Esophagus muscularis mucosa (tissue), 4 donors: ENCODE measurements around the gene LRRC10. TPM values are rescaled to one million over a fixed set of nuclear protein-coding genes. Genes with fewer than 3 reads are reported as not detected.
A peak's percentile ranks its signal among the peaks of the same experiment; 100 is the strongest.

ENCODE experiments used
- DNase-seq: peaks from one replicate; pipeline ENCODE4 v3.0.0-alpha.2; 2017; ENCODE audit errors: extremely low spot score
- H3K27ac ChIP-seq, 4 donors: fragments of 200-600 bp; sonication (generic); replicated peaks in 1 of 4; 1 replicate in 3 of 4; 2 replicates in 1 of 4; pipeline ENCODE4 v1.5.1; 2016 to 2019; ENCODE audit warnings: mild to moderate bottlenecking in 1 of 4
- H3K27me3 ChIP-seq, 4 donors: fragments of 200-600 bp; sonication (generic); one replicate each; pipeline versions ENCODE4 v1.5.1 to v1.6.0; 2016 to 2019
- H3K36me3 ChIP-seq, 4 donors: fragments of 200-600 bp; sonication (generic); one replicate each; pipeline ENCODE4 v1.5.1; 2016 to 2019
- H3K4me1 ChIP-seq, 4 donors: fragments of 200-600 bp; sonication (generic); one replicate each; pipeline ENCODE4 v1.5.1; 2016 to 2019
- H3K4me3 ChIP-seq, 4 donors: fragments of 200-600 bp; sonication (generic); 1 replicate in 2 of 4; 2 replicates in 2 of 4; pipeline ENCODE4 v1.5.1; 2016 to 2019; ENCODE audit warnings: mild to moderate bottlenecking in 4 of 4, moderate library complexity in 1 of 4
- H3K9me3 ChIP-seq, 4 donors: fragments of 200-600 bp; sonication (generic); 1 replicate in 3 of 4; 2 replicates in 1 of 4; pipeline ENCODE4 v1.5.1; 2016 to 2019
- EP300 ChIP-seq: sonication (generic); formaldehyde crosslinking; IDR thresholded peaks from one replicate; pipeline ENCODE4 v1.6.1; 2017; ENCODE audit warnings: antibody characterized with exemption
- POLR2A ChIP-seq: fragments of 450-650 bp; IDR thresholded peaks from one replicate; pipeline ENCODE4 v1.6.1; 2017; ENCODE audit warnings: antibody characterized with exemption, moderate library complexity, mild to moderate bottlenecking, low read depth
- POLR2AphosphoS5 ChIP-seq, 2 donors: sonication (generic); formaldehyde crosslinking; IDR thresholded peaks; one replicate each; pipeline ENCODE4 v1.6.1; 2017; ENCODE audit warnings: antibody characterized with exemption in 2 of 2
- WGBS: methylation state at CpG from one replicate; pipeline ENCODE4 v1.1.5; 2018; 5-methylcytosine and 5-hydroxymethylcytosine counted together
- intact Hi-C: fragments of 100-400 bp; cut with DNase I; formaldehyde crosslinking; loops from one replicate; pipeline ENCODE4 v1.15.1; 2023
- total RNA-seq, 4 donors: library from RNA; depleted of rRNA; stranded (reverse); fragments of >200 nt; gene quantifications; one replicate each; pipeline versions ENCODE4 v1.1.0 to v1.2.1, GENCODE V29; 2016
- TF ChIP-seq, protein P1 (sequence below), 3 experiments: fragments of 200-600 bp in 2 of 3; fragments of 450-650 bp in 1 of 3; sonication (generic) in 2 of 3; IDR thresholded peaks; one replicate each; pipeline ENCODE4 v1.5.1; 2017 to 2019; ENCODE audit warnings: antibody characterized with exemption in 3 of 3, mild to moderate bottlenecking in 2 of 3, moderate library complexity in 1 of 3

The LRRC10 gene
- total RNA-seq, 4 donors from 2014 or later: not detected

DNA sequence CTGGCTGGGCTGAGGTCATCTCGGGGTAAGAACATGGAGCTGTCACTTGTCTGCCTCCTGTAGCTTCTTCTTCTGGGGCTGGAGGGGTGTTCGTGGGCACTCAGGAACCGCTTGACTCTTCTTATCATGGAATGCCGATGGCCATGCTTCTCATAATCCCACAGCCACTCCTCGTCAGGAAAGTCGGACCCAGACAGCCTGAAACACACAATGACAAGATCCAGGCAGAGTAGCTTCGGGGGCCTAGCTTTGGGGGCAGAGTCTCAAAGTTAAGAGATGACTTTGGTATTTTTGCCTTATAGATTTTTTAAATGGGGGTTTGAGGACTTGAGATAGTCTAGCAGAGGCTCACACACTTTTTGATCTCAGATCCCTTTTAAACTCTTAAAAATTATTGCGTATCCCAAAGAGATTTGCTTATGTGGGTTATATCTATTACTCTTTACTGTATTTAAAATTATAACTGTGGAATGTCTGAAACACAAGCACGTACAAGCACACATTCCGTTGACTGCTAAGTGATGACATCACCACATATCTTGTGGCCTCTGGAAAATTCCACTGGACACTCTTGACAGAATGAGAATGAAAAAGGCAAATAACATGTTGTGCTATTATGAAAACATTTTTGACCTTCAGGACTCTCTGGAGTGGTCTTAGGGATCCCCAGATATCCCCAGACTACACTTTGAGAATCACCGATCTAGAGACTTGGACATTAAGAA is 45.1 kb upstream of the LRRC10 start:
- Histone ChIP-seq H3K36me3 (no peaks in the 10 kb centered on the region), H3K4me3 (no peak overlapping the region), H3K27ac (peak overlapping the region in 2 of 4 donors; percentile 6 to 19), H3K9me3 (no peaks in the 10 kb centered on the region), H3K27me3 (no peaks in the 10 kb centered on the region), H3K4me1 (peaks cover 10 to 14% (median 12%) of the 10 kb centered on the region in 4 donors)
- intact Hi-C loops: no loop called here
- TF ChIP-seq, protein P1, sequence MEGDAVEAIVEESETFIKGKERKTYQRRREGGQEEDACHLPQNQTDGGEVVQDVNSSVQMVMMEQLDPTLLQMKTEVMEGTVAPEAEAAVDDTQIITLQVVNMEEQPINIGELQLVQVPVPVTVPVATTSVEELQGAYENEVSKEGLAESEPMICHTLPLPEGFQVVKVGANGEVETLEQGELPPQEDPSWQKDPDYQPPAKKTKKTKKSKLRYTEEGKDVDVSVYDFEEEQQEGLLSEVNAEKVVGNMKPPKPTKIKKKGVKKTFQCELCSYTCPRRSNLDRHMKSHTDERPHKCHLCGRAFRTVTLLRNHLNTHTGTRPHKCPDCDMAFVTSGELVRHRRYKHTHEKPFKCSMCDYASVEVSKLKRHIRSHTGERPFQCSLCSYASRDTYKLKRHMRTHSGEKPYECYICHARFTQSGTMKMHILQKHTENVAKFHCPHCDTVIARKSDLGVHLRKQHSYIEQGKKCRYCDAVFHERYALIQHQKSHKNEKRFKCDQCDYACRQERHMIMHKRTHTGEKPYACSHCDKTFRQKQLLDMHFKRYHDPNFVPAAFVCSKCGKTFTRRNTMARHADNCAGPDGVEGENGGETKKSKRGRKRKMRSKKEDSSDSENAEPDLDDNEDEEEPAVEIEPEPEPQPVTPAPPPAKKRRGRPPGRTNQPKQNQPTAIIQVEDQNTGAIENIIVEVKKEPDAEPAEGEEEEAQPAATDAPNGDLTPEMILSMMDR (IDR thresholded peaks at IDR 0.05): no peak
- TF ChIP-seq EP300: no peak
- DNase-seq: no peak
- 74% methylated on average over 11 of the region's 11 CpGs for WGBS

DNA sequence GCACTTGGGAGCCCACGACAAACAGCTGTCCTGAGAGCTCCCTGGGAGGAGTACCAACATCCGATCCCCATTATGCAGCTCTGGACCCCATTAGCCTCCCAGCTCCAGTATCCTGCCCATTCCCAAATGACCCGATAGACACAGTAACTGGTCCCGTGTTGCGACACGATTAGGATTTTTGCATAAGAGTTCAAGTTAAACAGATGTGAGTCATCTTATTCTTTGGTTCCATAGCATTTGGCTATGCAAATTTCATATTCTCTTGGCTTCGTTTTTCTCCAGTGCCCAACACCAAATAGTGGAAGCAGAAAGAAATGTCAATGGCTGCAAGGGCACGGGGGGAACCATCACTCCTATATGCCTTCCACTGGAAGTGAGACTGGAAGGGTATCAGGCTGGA is 43.0 kb upstream of the LRRC10 start:
- Histone ChIP-seq H3K4me3 (no peak overlapping the region), H3K4me1 (peaks cover 10 to 14% (median 12%) of the 10 kb centered on the region in 4 donors), H3K9me3 (no peaks in the 10 kb centered on the region), H3K27ac (no peak overlapping the region), H3K36me3 (no peaks in the 10 kb centered on the region), H3K27me3 (no peaks in the 10 kb centered on the region)
- TF ChIP-seq POLR2A: no peak
- TF ChIP-seq, protein P1 (IDR thresholded peaks at IDR 0.05): no peak
- TF ChIP-seq POLR2AphosphoS5 (IDR thresholded peaks at IDR 0.05): no peak
- no peak for TF ChIP-seq EP300
- 88% methylated on average over 8 of the region's 8 CpGs for WGBS
- no peak for DNase-seq
- intact Hi-C loops: no loop called here

DNA sequence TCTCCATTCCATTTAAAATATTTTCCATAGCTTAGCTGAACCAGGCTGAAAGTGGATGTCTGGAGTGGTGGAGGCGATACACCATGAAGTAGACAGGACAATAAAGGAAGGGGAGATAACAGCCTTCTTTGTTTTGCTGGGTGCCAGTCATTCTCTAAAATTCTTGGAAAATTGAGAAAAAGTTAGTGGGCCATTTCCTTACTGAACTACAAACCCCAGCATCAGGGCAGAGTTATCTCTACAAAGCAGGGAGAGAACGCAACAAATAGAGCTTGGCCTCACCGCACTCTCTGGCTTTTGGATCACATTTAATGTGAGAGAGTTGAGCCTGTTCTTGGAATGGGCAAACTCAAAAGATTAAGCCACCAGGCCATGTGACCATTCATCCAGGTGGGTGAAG is 41.2 kb upstream of the LRRC10 start:
- Histone ChIP-seq H3K4me3 (no peak overlapping the region), H3K27ac (no peak overlapping the region), H3K36me3 (no peaks in the 10 kb centered on the region), H3K27me3 (no peaks in the 10 kb centered on the region), H3K4me1 (peaks cover 10 to 14% (median 12%) of the 10 kb centered on the region in 4 donors), H3K9me3 (no peaks in the 10 kb centered on the region)
- intact Hi-C loops: no loop called here
- 90% methylated on average over 3 of the region's 3 CpGs for WGBS
- TF ChIP-seq EP300: no peak
- DNase-seq: no peak

DNA sequence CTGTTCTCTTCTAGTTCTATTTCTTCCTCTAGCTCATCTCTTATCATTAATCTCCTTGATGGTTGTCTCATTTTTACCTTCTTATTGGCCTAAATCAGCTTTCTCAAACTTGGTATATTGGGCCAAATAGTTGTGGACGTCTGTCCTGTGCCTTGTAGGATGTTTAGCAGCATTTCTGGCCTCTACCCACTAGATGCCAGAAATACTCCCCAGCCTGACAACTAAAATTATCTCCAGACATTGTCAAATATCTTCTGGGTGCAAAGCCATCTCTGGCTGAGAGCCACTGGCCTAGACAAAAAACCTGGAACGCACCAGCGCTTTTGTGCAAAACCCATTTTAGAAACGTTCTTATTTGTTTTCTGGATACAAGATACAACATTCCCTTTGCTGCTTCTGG is 38.8 kb upstream of the LRRC10 start:
- Histone ChIP-seq H3K4me3 (no peak overlapping the region), H3K9me3 (no peaks in the 10 kb centered on the region), H3K27me3 (no peaks in the 10 kb centered on the region), H3K4me1 (no peaks in the 10 kb centered on the region), H3K36me3 (no peaks in the 10 kb centered on the region), H3K27ac (no peak overlapping the region)
- no peak for DNase-seq
- intact Hi-C loops: no loop called here
- WGBS: 46% methylated on average over 4 of the region's 4 CpGs
- TF ChIP-seq EP300: no peak
- TF ChIP-seq, protein P1 (IDR thresholded peaks at IDR 0.05): no peak
- no peak for TF ChIP-seq POLR2AphosphoS5 (IDR thresholded peaks at IDR 0.05)
- no peak for TF ChIP-seq POLR2A

DNA sequence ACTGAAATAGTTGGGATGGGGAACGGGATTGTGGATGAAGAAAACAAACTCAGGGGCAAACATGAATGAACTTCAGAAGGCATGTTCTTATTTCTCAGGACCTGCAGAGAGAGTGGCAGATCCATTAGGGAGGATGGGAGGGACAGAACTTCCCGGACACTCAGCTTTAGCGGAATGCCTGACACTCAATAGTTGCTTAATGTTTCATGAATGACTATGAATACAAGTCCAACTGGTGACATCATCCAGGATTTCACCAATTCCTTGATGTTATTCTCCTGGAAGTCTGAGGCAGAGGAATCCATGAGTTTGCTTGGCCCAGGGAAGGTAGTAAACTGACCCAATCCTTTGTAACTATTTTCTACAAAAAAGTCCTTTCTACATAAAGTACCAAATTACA is 37.8 kb upstream of the LRRC10 start:
- H3K9me3 ChIP-seq: no peaks in the 10 kb centered on the region
- H3K4me3 ChIP-seq: no peak overlapping the region
- no peaks in the 10 kb centered on the region for H3K4me1 ChIP-seq
- H3K27me3 ChIP-seq: no peaks in the 10 kb centered on the region
- DNase-seq: no peak
- H3K36me3 ChIP-seq: no peaks in the 10 kb centered on the region
- TF ChIP-seq, protein P1 (IDR thresholded peaks at IDR 0.05): no peak
- TF ChIP-seq POLR2AphosphoS5 (IDR thresholded peaks at IDR 0.05) (no peak), EP300 (no peak), POLR2A (no peak)
- WGBS: 96% methylated on average over 3 of the region's 3 CpGs
- no peak overlapping the region for H3K27ac ChIP-seq
- intact Hi-C loops: no loop called here
